GM21447 (cell line): ENCODE data around the gene CUBN.

Experiments used
- ATAC-seq: cut with Tn5 transposase; IDR thresholded peaks from one replicate; pipeline ENCODE4 v1.9.1; 2021; ENCODE audit not compliant: unreplicated experiment

CUBN gene

GRCh38 chr10:16992611-16993119 is 136.9 kb downstream of the CUBN start:
- no peak for ATAC-seq

- ATAC-seq: no peak
Observed at GRCh38 chr10:16991011-16991410, 138.6 kb downstream of the CUBN start.

- no peak for ATAC-seq
Observed at GRCh38 chr10:16989826-16990293, 139.8 kb downstream of the CUBN start.

- no peak for ATAC-seq
Observed at GRCh38 chr10:16988900-16989299, 140.7 kb downstream of the CUBN start.

GRCh38 chr10:16987976-16988610 is 141.5 kb downstream of the CUBN start:
- no peak for ATAC-seq

- ATAC-seq: no peak
Observed at GRCh38 chr10:16987206-16987621, 142.4 kb downstream of the CUBN start.

- ATAC-seq: no peak
Observed at GRCh38 chr10:16986406-16987205, 143.0 kb downstream of the CUBN start.

- ATAC-seq: no peak
Observed at GRCh38 chr10:16986082-16986405, 143.6 kb downstream of the CUBN start.

- ATAC-seq: no peak
Observed at GRCh38 chr10:16984242-16984641, 145.4 kb downstream of the CUBN start.

- ATAC-seq: no peak
Observed at GRCh38 chr10:16976803-16977202, 152.8 kb downstream of the CUBN start.

- no peak for ATAC-seq
Observed at GRCh38 chr10:16975188-16975587, 154.4 kb downstream of the CUBN start.

GRCh38 chr10:16968416-16969041 is 161.1 kb downstream of the CUBN start:
- no peak for ATAC-seq

GRCh38 chr10:16967866-16968415 is 161.7 kb downstream of the CUBN start:
- ATAC-seq: no peak

GRCh38 chr10:16966991-16967865 is 162.4 kb downstream of the CUBN start:
- ATAC-seq: no peak

GRCh38 chr10:16965740-16966447 is 163.7 kb downstream of the CUBN start:
- ATAC-seq: no peak

GRCh38 chr10:16965344-16965616 is 164.3 kb downstream of the CUBN start:
- no peak for ATAC-seq

GRCh38 chr10:16964576-16965343 is 164.9 kb downstream of the CUBN start:
- no peak for ATAC-seq

- no peak for ATAC-seq
Observed at GRCh38 chr10:16960551-16960950, 169.1 kb downstream of the CUBN start.

- ATAC-seq: no peak
Observed at GRCh38 chr10:16957038-16957437, 172.6 kb downstream of the CUBN start.
